Measurements from ENCODE around the gene MYRIP. TPM values are rescaled to one million over a fixed set of nuclear protein-coding genes. Genes with fewer than 3 reads are reported as not detected.

MYRIP gene
- total and polyA plus RNA-seq, 10 of the 15 experiments (the other 5 are each of a cell fraction or from before 2014, with no cell fraction given) = 0.03 to 0.08 (median 0.04) TPM; not detected in 6

GRCh38 chr3:40298075-40298474 is 488.7 kb downstream of the MYRIP start (continued):
- TF ChIP-seq ATF2 (IDR thresholded peaks at IDR 0.05; ENCODE audit: low read length) (no peak), FOXM1 (IDR thresholded peaks at IDR 0.05; ENCODE audit: low read depth, low read length) (no peak), HDGF (IDR thresholded peaks at IDR 0.05) (no peak), POU2F2 (IDR thresholded peaks at IDR 0.05; ENCODE audit: borderline replicate concordance, low read depth, low read length) (no peak), RCOR1 (conservative IDR thresholded peaks at IDR 0.05; ENCODE audit: low read depth, low read length) (no peak), CTCF (IDR thresholded peaks at IDR 0.05 in 2 of 3, conservative IDR thresholded peaks at IDR 0.05 in 1 of 3; ENCODE audit: control insufficient read depth in 2 of 3, extremely low read depth in 1 of 3, insufficient read depth in 1 of 3, low read depth in 3 of 3, low read length in 3 of 3) (no peak), TCF3 (IDR thresholded peaks at IDR 0.05; ENCODE audit: borderline replicate concordance, insufficient read depth, low read depth, low read length) (no peak), BRCA1 (IDR thresholded peaks at IDR 0.05; ENCODE audit: low read depth, low read length) (no peak), ZBTB4 (CRISPR knock-in tag; IDR thresholded peaks at IDR 0.05) (no peak), BMI1 (IDR thresholded peaks at IDR 0.05; ENCODE audit: borderline replicate concordance) (no peak), SIX5 (IDR thresholded peaks at IDR 0.05; ENCODE audit: low read depth, low read length, severe bottlenecking) (no peak)

All from GM12878 (cell line).